ENCODE results near the gene CABLES2. TPM values are rescaled to one million over a fixed set of nuclear protein-coding genes. Genes with fewer than 3 reads are reported as not detected.
"Not testable (repeated sequence)": the region's sequence is repeated elsewhere in the genome, so short reads cannot be mapped to it uniquely, and the experiment has no call there.

Gene CABLES2
- polyA plus RNA-seq, 1 donor, result 10.0 TPM

DNA sequence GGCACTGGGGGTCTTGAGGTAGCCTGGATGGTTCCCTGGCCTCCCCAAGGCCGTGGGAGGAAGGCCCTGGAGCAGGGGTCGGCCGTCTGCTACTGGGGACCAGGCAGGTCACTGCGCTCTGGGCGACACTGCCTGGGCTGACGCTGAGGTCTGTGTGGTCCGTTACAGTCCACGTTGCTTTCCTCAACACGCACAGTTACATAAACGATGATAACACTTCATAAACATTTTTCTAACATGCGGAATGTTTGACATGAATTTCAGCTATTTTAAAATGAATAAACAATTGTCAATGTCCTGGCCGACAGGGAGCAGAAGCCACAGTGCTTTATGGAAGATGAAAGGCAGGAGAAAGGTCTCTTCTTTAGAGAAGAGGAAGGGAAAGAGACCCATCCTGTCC lies 30.4 kb upstream of the CABLES2 start:
- no peak for DNase-seq

DNA sequence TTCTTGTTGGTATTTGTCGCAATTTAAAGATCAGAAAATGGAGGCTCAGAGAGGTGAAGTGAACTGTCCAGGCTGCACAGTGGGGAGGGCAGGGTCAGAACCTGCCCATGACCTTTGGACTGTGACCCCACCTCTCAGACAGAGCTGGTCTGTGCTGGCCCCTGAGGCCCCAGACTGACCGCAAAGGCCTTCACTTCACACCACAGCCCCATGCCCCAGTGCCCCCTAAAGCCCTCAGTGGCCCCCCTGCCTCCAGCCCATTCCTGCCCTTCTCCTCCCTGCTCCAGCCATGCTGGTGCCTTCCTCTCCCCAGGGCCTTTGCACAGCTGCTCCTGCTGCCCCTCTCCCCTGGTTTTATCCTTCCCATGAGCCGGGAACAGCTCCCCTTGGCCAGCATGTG lies 29.6 kb upstream of the CABLES2 start:
- no peak for DNase-seq

DNA sequence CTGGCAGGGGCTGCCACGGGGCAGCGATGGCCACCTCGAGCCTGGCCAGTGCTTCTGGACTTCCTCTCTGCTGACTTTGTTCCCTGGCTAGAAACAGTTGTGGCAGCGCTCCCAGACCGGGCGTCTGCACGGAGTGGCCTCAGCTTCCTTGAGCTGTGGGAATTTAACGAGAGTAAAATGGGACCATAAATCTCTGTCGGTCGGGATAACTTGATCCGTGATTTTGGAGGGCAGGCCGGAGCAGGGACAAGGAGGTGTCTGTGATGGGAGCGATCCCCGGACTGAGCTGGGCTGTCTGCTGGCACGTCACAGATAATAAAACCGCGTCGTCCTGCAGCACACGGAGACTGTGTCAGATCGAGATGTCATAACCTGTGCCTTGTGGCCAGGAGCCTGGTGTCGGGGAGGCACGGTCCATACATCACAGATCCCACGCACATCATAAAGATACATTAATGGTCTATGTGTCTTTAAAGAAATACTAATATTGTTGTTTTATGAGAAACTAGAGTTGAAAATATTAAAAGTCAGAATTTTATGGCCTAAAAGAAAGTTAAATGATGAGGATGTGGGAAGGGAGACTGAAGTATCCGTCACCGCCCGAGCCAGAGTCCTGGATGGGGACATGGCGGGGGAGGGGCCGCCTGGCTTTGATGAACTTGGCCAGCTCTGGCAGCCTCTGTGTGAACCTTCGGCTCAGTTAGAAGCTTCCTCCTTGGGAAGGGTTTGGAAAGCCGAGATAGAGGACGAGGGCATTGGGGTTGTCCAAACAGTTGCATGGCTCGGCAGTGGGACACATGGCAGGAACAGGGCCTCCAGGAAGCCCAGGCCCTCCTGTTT lies 26.8 kb upstream of the CABLES2 start:
- no peak for DNase-seq

DNA sequence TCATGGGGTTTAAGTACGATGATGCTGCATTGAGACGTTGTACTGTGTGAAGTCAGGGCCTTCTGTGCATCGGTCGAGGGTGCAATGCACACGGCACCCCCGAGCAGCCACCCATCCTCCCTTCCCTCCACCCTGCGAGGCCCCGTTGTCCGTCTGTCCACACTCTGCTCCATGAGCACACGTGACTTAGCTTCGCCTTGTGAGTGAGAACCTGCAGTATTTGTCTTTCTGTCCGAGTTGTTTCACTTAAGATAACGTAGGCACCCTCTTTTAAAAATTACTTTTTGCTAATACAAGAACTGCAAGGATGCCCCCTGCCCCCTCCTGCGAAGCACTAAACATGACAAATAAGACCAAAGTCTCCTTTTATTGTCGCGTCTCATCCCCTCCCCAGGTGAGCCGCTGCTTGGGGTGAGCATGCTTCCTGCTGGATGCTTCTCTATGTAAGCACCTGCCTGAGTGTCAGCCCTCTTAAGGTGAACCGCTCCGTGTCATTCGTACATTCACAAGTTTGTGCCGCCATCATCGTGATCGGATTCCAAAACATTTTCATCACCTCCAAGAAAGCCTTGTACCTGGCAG lies 23.9 kb upstream of the CABLES2 start:
- no peak for DNase-seq

DNA sequence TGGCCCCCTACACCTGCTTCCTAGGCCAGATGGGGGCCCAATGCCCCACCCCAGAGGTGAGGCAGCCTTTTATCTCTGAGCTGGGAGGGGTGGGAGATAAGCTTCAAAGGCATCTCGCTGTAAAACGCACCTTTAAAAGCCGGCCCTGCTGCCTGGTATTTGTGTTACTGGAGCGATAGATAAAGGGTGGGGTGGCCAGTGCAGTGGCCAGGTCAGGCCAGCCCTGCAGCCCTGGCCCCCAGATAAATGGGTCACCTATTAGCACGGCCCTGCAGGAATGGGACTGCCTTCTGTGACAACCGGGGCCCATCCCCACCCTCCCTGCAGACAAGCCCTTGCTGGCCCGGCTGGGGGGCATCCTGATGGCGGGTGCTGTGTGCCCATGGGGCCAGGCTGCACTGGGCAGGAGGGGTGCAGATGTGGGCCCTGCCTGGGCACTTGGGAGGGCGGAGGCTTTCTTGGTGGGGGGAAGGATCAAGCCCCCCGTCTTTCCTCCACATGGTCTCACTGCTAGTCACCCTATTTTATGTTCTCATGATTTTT lies 23.3 kb upstream of the CABLES2 start:
- DNase-seq, result no peak

DNA sequence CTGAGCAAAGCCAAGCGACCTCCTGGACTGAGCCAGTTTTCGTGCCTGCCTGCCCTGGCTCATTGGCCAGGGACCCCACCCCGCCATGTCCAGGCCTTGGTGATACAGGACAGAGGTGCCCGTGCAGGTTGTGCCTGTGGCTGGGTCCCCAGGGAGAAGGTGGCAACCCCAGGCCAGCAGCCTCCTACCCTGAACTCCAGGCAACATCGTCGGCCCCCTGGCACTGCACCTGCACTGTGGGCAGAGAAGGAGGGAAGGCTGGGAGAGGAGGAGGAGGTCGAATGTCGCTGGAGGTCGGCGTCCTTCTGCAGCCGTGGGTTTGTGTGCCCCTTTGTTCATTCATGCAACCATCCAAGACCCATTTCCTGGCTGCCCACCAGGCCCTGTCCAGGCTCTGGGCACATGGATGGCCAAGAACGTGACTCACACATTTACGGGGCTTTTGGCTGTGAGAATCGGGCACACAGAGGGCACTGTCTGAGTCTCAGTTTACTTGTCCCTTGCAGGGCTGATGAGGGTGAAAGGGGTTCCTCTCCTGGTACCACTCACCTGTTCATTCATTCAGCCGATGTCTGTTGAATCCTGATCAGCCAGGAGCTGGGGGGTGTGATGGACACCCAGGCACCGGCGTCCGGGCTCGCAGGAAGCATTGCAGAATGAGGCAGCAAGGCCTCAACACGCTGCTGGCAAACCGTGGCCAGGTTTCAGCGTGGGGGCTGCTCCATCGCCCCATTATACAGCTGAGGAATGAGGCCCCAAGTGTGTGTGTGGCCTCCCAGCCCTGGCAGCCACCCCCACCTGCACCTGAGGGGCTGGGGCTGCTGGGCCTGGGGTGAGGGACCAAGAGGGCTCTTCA lies 22.6 kb upstream of the CABLES2 start:
- DNase-seq, result no peak

DNA sequence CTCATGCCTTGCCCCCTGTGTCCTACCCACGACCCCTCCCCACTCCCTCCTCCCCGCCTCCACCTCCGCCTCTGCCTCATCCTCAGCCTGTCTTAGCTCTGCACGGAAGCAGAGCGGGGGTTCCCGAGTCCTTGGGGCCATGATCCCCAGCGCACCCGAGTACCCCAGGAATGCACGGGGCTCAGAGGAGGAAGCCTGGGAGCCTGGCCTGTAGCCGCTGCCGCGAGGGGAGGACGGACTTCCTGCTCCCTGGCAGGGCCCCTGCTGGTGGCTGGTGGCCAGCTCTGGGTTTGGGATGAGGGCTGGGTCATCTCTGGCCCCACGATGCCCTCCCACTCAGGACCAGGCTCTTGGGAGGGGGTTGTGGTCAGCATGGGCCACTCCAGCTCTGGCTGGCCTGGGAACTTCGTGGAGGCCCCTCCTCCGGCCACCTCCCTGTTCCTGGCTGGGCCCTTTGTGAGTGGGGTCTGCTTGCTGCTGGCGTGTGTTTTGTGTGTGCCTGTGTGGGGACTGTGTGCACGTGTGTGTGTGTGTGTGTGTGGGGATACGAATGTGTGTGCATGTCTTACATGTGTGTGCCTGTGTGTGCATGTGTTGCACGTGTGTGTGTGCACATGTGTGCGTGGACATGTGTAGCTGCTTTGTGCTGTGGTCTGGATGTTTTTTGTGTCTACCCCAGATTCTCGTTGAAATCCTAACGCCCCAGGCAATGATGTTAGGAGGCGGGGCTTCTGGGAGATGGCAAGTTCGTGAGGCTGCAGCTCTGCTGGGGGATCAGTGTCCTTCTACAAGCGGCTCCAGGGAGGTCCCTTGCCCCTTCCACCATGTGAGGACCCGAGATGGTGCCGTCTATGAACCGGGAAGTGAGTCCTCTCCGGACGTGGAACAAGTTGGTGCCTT lies 21.6 kb upstream of the CABLES2 start:
- no peak for DNase-seq

DNA sequence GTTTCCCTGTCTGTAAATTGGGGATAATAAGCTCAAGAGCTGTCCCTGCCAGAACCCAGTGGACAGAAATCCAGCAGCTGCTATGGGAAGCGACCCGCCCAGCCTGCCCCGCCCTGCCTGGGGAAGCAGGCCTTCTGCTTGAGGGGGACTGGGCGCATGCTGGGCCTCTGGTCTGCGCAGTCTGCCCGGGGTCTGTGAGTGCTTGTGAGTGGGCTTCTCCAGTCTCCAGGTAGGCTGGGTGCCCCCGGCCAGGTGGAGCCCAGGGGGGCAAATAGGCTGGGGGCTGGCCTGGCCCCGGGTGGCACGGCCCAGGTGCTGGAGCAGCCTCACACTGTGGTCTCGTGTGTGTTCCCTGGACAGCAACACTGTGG lies 20.9 kb upstream of the CABLES2 start:
- DNase-seq, result no peak

DNA sequence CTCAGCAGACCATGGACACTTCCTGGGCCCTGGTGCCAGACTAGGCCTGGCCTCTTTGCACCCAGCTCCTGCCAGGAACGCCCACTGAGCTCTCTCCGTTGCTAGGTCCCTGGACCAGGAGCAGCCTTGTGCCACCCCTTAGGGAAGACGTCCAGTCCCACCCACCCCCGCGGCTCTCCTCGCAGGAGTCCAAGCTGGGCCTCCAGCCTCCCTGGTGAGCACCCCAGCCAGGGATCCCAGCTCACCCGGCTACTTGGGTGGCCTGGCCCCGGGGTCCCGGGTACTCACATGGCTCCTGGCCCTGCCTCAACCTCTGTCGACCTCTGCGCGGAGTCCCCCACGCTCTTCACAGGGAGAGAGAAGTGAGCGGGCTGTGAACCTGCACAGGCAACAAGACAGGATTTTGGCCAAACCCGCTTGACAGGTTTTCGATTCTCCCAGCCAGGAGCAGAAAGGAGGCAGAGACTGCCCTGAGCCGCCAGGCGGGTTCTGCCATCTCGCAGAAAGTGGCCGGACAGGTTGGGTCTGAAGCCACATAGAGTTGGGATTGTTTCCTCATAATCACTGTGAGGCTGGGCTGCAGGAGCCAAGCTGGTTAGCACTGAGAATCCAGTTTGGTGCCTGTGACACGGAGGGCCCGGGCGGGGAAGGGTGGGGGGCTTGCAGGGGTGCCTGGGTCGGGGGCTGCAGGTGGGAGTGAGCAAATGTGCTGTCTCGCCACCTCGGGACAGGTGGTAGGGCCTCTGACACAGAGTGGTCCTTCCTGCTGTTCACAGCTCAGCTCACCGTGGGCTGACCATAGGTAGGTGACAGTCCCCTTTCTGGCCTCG lies 20.3 kb upstream of the CABLES2 start, which contains the start of gene RBBP8NL:
TSS of gene RBBP8NL (minus strand) at position 368 of the 830 bp plus-strand sequence. CDS start 7,892 bp downstream, outside the sequence.
- peak; percentile 76 for DNase-seq

DNA sequence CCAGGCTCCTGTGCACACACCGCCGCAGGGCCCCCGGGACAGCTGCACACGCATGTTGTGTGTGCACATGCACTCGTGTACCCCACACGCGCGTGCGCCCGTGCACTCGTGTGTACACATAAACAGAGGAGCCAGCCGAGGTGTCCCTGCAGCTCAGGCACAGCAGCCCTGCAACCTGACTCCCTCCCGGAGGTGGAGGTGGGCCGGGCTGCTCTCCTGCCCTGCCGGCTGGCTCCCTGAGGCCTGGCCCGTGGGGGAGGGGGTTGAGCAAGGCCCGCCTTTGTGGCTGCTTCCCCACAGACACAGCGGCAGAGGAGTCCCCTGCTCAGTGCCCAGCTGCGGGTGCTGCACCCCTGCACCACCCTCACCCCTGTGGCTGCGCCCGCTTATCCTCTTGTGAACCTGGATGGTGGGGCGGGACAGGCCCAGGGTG lies 19.6 kb upstream of the CABLES2 start:
- DNase-seq, result peak; percentile 53

DNA sequence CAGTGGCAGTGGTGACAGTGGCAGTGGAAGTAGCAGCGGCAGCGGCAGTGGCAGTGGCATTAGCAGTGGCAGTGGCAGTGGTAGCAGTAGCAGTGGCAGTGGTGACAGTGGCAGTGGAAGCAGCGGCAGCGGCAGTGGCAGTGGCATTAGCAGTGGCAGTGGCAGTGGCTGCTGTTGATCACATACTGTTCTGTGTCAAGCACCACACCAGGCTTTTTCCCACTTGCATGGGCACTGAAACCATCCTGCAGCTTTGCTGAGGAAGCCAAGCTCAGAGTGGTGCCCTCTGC lies 18.9 kb upstream of the CABLES2 start:
- not testable (repeated sequence) for DNase-seq

DNA sequence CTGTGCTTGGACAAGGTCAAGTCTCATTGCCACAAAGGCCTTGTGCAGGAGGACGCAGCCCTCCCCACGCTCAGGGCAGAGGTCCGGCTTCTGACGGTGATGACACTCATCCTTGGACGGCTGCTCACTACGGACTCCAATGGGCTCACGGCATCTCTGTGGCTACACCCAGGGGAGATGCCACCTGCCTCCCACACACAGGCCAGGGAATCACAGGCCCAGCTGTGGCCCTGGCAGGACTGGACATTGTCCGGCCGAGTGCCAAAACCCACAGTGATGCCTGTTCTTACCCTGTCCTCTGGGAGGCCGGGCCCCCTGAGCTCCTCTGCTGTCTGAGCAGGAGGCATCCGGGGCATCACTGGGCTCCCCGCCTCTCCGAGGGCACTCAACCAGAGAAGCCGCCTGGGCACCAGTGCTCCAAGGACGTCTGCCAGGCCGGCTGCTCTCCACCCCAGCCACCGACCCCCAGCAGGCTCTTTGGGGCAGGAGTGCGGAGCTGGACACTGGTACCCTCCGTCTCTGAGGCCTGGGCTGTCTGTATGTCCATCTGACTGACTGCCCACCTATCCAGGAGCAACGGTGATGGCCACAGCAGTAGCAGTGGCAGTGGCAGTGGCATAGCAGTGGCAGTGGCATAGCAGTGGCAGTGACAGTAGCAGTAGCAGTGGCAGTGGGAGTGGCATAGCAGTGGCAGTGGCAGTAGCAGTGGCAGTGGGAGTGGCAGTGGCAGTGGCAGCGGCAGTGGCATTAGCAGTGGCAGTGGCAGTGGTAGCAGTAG lies 18.4 kb upstream of the CABLES2 start:
- DNase-seq, result no peak

DNA sequence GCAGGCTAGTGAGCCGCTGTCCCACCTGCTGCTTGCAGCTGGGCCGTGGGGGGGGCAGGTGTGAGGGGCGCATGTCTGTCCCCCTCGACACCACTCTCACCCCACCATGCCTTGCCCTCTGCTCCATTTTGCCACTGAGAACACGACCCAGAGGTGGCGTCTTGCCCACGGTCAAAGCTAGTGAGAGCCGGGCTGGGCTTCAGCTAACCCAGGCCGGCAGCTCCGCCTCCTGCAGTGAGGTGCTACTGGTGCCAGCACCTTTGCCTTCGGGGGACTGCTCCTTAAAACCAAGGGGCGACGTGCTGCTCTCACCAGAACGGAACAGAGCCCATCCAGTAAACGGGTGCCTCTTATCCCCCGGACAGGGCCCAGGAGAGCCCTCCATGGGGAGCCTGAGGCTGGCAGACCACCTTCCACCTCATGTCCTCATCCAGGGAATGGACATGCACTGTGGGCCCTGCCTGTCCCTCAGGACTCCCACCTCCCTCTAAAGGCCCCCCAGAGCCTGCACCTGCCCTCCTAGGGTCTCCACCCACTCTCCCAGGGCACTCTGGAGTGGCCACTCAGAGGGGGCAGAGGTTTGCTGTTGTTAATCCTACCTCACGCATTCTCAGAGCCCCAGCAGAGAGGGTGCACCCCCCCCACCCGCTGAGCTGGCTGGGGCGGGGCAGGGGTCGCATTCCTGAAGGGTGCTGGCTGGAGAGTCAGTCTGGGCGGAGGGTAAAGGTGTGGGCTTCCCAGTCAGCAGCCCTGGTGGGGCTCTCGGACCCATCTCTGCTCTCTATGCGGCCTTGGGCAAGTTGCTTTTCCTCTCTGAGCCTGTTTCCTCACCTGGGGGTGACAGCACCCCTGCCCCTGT lies 17.4 kb upstream of the CABLES2 start:
- no peak for DNase-seq

DNA sequence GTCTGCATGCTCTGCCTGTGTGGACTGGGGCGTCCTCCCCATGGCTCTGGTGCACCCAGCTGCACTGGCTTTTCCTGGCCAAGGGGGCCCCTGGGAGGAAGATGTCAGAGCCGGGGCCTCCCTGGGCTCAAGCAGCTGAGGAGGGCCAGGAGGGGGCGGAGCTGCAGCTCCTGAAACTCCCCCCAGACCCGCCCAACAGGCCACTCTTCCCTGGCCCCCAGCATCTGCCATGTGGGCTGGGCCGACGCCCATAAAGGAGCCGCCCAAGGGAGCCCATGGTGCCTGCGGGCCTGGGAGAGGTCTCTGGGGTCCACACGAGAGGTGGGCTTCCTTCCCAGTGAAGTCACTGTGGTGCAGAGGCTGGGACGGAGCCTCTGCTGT lies 16.2 kb upstream of the CABLES2 start:
- DNase-seq, result no peak

DNA sequence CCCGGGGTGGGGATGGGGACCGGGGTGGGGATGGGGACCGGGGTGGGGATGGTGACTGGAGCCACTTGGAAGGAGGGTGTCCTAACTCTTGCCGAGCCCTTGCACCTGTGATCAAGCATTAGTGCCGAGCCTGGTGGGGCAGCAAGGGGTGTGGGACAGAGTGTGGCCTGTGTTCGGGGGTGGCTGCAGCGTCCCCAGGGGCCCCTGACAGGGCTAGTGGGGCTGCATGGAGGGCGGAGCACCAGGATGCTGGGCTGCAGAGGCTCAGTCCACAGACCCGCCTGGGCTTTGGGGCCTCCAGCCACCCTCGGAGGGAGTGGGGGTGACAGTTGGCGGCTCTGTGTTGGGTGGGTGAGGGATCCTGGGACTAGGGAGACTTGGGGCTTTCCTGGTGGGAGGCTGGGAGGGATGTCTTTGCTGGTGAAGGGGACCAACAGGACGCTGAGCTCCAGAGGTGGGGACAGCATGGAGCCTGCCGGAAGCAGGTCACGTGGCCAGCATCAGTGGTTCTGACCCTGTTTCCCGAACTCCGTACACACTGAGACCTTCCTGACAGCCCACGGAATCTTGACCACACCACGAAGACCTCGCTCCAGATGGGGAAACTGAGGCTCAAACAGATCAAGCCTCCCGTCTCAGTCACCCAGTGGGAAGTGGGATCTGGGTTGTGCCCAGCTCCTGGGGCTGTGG lies 15.7 kb upstream of the CABLES2 start:
- no peak for DNase-seq

DNA sequence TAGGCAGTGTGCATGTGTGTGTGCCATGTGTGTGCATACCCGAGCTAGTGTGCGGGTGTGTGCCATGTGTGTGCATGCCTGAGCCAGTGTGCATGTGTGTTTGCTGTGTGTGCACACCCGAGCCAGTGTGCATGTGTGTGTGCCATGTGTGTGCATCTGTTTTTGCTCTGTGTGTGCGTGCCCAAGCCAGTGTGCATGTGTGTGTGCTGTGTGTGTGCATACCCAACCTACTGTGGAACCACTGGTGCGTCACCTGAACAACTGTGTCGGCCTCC lies 14.6 kb upstream of the CABLES2 start:
- no peak for DNase-seq

DNA sequence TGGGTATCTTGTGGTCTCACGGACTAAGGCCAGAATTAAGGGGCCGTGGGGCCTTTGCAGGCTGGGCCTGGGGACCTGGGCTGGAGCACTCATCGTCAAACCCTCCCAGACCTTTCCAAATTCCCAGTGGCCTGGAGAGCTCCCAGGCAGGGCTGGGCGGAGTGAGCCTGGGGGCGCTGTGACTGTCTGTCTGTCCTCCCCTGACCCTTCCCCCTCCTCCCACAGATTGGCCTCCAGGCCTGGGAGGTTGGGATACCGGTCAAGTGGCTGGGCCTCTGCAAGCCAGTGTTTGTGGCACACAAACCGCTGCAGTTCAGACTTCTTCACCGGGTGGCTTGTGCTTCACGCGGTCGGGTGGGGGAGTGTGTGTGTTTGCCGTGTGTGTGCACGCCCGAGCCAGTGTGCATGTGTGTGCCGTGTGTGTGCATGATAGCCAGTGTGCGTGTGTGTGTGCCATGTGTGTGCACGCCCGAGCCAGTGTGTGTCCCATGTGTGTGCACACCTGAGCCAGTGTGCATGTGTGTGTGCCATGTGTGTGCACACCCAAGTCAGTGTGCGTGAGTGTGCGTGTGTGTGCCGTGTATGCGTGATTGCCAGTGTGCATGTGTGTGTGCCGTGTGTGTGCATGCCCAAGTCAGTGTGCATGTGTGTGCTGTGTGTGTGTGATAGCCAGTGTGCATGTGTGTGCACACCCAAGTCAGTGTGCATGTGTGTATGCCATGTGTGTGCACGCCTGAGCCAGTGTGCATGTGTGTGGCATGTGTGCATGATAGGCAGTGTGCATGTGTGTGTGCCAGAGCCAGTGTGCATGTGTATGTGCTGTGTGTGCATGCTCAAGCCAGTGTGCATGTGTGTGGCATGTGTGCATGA lies 14.0 kb upstream of the CABLES2 start:
- no peak for DNase-seq

DNA sequence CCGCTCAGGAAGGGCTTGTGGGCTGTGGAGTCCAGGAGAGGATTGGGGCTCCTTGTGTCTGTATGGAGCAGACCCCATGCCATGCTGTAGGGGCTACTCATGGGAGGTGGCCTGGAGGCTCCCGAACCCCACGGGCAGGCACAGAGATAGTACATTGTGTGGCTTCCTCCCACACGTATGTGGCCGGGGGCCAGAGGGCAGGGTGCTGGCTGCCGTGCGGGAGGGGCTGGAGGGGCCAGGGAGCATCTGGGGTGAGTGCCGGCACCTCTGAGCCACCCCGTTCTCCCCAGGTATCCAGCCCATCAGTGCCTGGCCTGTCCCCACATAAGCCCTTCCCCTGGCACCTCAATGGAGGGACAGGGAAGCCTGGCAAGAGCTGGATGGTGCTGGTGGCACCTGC lies 12.7 kb upstream of the CABLES2 start:
- DNase-seq, result no peak

Data from left kidney (tissue), 2 donors.